ENCODE results near the gene LEFTY1.
"Not testable (repeated sequence)": the region's sequence is repeated elsewhere in the genome, so short reads cannot be mapped to it uniquely, and the experiment has no call there.

The LEFTY1 gene

DNA sequence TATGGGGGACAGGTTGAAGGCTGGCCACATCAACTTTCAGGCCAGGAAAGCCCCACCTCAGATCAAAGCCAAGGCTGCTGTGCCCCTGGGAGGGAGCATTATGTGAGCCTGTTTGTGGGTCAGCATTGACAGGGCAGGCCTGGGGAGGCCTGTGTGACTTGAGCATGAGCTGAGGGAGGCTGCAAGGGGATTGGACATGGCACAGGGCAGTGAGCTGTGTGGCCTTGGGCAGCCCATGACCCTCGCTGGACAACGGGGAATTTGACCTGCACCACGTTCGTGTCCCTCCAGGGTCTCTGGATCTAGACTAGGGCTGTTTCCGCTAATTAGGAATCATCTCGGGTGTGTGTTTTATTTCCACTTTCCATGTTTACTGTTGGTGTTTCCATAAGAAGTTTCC lies 17.5 kb upstream of the LEFTY1 start:
- Mint-ChIP-seq H3K4me3 (no peak overlapping the region), H3K27ac (no peak overlapping the region), H3K27me3 (ENCODE audit: low read depth) (peaks cover 32% of the 10 kb centered on the region), H3K4me1 (ENCODE audit: low read depth) (peaks cover 16% of the 10 kb centered on the region), H3K9me3 (no peaks in the 10 kb centered on the region), H3K36me3 (ENCODE audit: low read depth) (peaks cover 1% of the 10 kb centered on the region)

DNA sequence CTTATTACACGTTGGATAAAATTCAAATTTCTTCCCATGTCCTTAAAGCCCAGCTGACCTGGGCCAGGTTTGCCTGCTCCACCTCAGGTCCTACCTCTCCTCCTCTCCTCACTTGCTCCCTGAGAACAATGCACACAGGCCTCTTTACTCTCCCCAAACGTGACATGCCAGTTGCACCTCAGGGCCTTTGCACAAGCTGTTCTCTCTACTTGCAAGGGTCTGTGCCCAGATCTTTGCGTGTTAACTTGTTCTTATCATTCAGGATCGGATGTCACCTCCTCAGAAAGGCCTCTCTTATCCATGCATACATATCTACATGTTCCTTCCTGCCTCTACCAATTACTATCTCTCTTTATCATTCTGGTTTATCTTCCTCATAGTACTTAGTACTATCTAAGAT lies 14.7 kb upstream of the LEFTY1 start:
- no peak overlapping the region for H3K4me3 Mint-ChIP-seq
- H3K27me3 Mint-ChIP-seq (ENCODE audit: low read depth): peaks cover 36% of the 10 kb centered on the region
- no peaks in the 10 kb centered on the region for H3K36me3 Mint-ChIP-seq (ENCODE audit: low read depth)
- no peaks in the 10 kb centered on the region for H3K9me3 Mint-ChIP-seq
- peaks cover 11% of the 10 kb centered on the region for H3K4me1 Mint-ChIP-seq (ENCODE audit: low read depth)
- no peak overlapping the region for H3K27ac Mint-ChIP-seq

GRCh38 chr1:225899044-225899925 lies 10.3 kb upstream of the LEFTY1 start:
- Mint-ChIP-seq H3K27ac (peak overlapping the region; percentile 22), H3K4me3 (no peak overlapping the region), H3K9me3 (no peaks in the 10 kb centered on the region), H3K27me3 (ENCODE audit: low read depth) (peaks cover 43% of the 10 kb centered on the region), H3K4me1 (ENCODE audit: low read depth) (peaks cover 33% of the 10 kb centered on the region), H3K36me3 (ENCODE audit: low read depth) (no peaks in the 10 kb centered on the region)

DNA sequence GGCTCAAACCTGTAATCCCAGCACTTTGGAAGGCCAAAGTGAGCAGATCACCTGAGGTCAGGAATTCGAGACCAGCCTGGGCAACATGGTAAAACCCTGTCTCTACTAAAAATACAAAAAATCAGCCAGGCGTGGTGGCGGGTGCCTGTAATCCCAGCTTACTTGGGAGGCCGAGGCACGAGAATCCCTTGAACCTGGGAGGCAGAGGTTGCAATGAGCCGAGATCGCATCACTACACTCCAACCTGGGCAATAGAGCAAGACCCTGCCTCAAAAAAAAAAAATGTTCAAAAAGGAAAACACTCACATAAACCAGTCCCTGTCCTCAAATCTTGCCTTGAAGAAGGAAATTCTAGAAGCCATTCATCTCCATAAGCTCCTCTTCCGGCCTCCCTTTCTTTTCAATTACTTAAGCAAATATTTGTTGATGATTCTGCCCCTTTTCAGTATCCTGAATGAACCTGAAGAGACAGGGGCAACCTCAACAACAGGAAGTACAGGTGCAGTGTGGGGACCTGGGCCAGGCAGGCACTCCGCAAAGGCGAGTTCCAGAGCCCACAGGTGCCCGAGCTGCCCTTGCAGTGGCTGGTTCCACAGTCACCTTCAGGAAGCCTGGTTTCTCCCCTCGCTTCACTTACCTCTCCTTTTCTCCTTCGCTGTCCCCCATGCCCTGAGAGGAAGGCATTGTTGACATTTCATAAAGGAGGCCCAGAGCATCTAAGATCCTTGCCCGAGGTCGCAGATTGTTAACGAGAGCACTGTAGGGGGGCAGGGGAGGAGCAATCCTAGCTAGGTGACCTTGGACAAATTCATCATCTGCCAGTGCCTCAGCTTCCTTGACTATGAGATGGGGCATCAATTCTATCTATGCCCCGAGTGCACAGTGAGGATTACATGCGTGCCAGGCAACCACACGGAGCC lies 8.9 kb upstream of the LEFTY1 start:
- Mint-ChIP-seq H3K27ac (peak overlapping the region; percentile 47), H3K4me1 (ENCODE audit: low read depth) (peaks cover 35% of the 10 kb centered on the region), H3K36me3 (ENCODE audit: low read depth) (no peaks in the 10 kb centered on the region), H3K4me3 (peak overlapping the region; percentile 51), H3K27me3 (ENCODE audit: low read depth) (peaks cover 42% of the 10 kb centered on the region), H3K9me3 (no peaks in the 10 kb centered on the region)

DNA sequence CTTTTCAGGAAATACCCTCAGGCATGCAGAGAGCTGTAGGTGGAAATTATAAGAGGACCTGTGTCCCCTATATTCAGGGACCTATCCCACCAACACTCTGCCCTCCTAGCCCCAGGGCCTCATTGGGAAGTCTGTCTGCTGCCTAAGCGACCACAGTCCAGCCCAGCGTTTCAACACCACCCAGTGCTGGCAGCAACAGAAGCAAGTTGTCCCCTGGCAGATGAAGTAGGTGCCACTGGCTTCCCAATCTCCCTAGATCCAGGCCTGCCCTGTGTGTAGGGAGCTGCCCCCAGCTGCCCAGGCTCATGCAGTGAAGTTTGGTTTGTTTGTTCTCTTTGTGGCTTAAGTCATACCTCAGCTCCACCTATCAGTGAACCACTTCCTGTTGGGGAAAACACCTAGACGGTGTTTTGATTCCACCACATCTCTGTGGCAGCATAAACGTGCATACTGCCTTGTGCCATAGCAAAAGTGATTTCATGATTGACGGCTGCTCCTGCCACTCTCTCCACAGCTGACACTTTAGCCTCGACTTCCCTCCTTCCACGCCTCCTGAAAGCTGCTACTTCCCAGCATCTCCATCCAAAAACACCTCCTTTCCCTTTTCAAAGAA lies 8.1 kb upstream of the LEFTY1 start:
- H3K27ac Mint-ChIP-seq: peak overlapping the region; percentile 47
- peaks cover 35% of the 10 kb centered on the region for H3K4me1 Mint-ChIP-seq (ENCODE audit: low read depth)
- H3K4me3 Mint-ChIP-seq: peak overlapping the region; percentile 51
- H3K36me3 Mint-ChIP-seq (ENCODE audit: low read depth): no peaks in the 10 kb centered on the region
- peaks cover 39% of the 10 kb centered on the region for H3K27me3 Mint-ChIP-seq (ENCODE audit: low read depth)
- H3K9me3 Mint-ChIP-seq: no peaks in the 10 kb centered on the region

DNA sequence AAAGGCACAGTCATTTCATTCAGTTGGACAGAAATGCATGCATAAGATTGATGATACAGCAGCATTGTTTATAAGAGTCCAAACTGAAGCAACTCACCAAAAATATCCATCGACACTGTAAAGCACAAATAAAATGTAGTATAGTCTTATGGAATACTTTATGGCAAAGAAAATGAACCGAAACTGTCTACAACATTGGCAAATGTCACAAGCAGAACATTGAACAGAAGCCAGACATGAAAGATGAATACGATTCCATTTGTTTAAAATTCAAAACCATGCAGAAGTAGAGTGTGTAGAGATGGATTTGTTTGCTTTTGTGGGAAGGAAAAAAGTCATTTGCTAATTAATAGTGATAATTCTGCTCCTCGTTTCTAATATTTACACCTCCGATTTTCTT lies 7.5 kb upstream of the LEFTY1 start:
- peaks cover 35% of the 10 kb centered on the region for H3K4me1 Mint-ChIP-seq (ENCODE audit: low read depth)
- peaks cover 39% of the 10 kb centered on the region for H3K27me3 Mint-ChIP-seq (ENCODE audit: low read depth)
- H3K9me3 Mint-ChIP-seq: no peaks in the 10 kb centered on the region
- peak overlapping the region; percentile 47 for H3K27ac Mint-ChIP-seq
- H3K36me3 Mint-ChIP-seq (ENCODE audit: low read depth): no peaks in the 10 kb centered on the region
- H3K4me3 Mint-ChIP-seq: peak overlapping the region; percentile 51

GRCh38 chr1:225892307-225892706 lies 3.4 kb upstream of the LEFTY1 start:
- H3K9me3 Mint-ChIP-seq: no peaks in the 10 kb centered on the region
- no peak overlapping the region for H3K27ac Mint-ChIP-seq
- no peak overlapping the region for H3K4me3 Mint-ChIP-seq
- H3K27me3 Mint-ChIP-seq (ENCODE audit: low read depth): peaks cover 37% of the 10 kb centered on the region
- peaks cover 20% of the 10 kb centered on the region for H3K4me1 Mint-ChIP-seq (ENCODE audit: low read depth)
- H3K36me3 Mint-ChIP-seq (ENCODE audit: low read depth): no peaks in the 10 kb centered on the region

GRCh38 chr1:225891229-225891972 lies 2.5 kb upstream of the LEFTY1 start:
- H3K4me3 Mint-ChIP-seq: no peak overlapping the region
- H3K27me3 Mint-ChIP-seq (ENCODE audit: low read depth): peaks cover 37% of the 10 kb centered on the region
- no peaks in the 10 kb centered on the region for H3K36me3 Mint-ChIP-seq (ENCODE audit: low read depth)
- peaks cover 10% of the 10 kb centered on the region for H3K4me1 Mint-ChIP-seq (ENCODE audit: low read depth)
- H3K27ac Mint-ChIP-seq: no peak overlapping the region
- no peaks in the 10 kb centered on the region for H3K9me3 Mint-ChIP-seq

DNA sequence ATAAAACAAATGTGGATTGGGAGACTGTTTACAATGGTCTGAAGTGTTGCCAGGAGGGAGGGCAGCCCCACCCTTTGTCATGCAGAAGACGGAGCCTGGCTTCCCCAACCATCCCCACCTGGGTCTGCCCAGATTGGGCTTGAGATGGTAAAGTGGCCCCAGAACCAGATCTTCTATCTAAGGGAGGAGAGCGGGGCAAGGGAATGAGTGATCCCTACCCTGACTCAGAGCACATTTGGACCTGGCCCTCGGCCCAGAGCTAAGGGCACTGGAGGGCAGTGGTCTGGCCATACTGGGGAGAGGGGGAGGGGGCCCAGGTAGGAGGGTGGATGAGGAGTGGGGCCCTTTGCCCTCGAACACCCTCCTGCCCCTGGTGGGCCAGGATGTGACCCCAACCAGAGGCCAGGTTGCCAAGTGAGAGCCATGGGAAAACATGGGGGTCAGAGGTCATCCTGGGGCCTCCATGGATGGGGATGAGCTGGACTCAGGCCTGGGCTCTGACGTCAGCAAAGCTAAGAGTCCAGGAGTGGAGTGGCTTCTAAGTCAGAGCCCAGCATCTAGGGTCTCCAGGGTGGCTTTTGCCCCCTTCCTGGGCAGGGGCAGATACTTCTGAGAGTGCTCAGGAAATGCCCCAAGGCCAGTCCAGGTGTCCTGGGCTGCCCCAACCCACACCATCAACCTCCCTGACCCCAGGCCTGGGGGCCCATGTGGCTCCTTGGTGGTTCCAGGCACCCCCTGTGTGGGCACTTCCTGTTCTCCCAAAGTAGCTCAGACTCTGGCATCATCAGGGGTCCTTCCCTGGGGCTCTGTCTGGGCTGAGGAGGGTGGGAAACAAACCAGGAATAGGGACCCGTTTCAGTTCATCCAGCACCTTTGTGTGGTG lies 1.6 kb upstream of the LEFTY1 start:
- Mint-ChIP-seq H3K4me1 (ENCODE audit: low read depth) (peaks cover 5% of the 10 kb centered on the region), H3K27me3 (ENCODE audit: low read depth) (peaks cover 39% of the 10 kb centered on the region), H3K36me3 (ENCODE audit: low read depth) (no peaks in the 10 kb centered on the region), H3K9me3 (no peaks in the 10 kb centered on the region), H3K4me3 (no peak overlapping the region), H3K27ac (no peak overlapping the region)

GRCh38 chr1:225889743-225890142 lies 797 bp upstream of the LEFTY1 start:
- Mint-ChIP-seq H3K27ac (no peak overlapping the region), H3K4me3 (no peak overlapping the region), H3K27me3 (ENCODE audit: low read depth) (peaks cover 38% of the 10 kb centered on the region), H3K4me1 (ENCODE audit: low read depth) (peaks cover 5% of the 10 kb centered on the region), H3K9me3 (no peaks in the 10 kb centered on the region), H3K36me3 (ENCODE audit: low read depth) (no peaks in the 10 kb centered on the region)

DNA sequence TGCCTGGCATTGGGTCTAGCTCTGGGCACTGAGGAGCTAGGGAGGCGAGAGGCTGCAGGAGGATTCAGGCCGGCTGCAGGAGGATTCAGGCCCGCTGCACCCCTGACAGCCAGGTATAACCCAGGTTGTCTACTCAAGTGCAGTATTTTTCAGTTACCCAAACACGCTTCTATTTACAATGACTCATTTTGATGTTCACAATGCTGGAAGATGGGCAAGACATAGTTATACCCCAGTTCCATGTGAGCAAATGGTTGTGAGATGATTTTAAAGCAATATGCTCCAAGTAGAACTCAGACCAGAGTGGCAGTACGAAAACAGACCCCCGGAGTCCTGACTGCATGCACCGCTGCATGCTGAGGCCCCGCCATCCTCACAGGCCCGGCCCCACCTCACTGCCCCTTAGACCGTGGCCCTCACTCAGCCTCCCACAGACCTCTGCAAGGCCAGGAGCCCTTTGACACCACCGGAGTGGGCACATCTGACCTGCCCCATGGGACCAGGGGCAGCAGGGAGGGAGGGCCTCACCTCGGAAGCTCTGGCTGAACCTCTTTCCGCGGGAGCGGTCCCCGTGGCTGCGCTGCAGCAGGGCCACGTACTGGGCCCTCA lies 553 bp downstream of the LEFTY1 start:
- Mint-ChIP-seq H3K4me3 (no peak overlapping the region), H3K27ac (no peak overlapping the region), H3K36me3 (ENCODE audit: low read depth) (no peaks in the 10 kb centered on the region), H3K27me3 (ENCODE audit: low read depth) (peaks cover 37% of the 10 kb centered on the region), H3K4me1 (ENCODE audit: low read depth) (peaks cover 8% of the 10 kb centered on the region), H3K9me3 (no peaks in the 10 kb centered on the region)

DNA sequence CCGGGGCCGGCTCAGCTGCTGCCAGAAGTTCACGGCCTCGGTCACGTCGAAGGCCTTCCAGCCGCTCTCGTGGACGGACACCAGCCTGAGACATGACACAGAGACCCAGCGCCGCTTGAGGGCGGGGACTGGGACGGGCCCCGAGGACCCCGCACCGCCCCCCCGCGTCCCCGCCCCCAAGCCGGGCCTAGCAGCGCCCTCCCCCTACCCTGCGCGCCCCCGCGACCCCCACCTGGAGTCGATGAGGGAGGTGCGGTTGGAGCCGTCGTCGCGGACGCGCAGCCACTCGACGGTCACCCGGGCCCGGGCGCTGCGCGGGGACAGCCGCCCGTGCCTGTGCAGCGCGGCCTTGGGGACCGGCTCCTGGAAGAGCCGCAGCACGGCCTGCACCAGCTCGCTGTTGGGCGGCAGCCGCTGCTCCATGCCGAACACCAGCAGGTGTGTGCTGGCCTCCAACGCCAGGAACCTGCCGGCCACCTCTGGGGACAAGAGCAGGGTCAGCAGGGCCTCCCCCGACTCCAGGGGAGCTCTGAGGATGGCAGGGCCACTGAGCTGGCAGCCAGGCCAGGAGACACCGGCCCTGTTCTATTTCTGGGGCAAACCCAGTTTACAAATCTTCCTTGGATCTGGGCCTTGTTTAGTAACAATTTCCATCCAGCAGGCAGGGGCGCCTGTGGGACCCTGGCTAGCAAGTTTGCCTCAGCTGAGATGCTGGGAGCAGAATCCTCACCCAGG lies 1.2 kb downstream of the LEFTY1 start:
- H3K27ac Mint-ChIP-seq: not testable (repeated sequence)

DNA sequence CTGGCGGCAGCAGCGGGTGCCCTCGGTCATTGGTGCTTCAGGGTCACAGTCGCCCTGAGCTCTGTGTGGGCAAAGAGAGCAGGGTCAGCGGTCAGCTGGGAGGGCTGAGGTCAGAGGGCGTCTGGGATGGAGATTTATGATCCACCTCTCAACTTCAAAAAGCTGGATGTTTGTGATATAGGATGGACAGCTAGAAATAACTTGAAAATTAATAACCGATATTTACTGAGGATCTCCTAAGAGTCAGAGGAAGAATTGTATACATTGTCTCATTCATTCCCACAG lies 2.0 kb downstream of the LEFTY1 start:
- Mint-ChIP-seq H3K9me3 (no peaks in the 10 kb centered on the region), H3K36me3 (ENCODE audit: low read depth) (peaks cover 2% of the 10 kb centered on the region), H3K4me3 (no peak overlapping the region), H3K4me1 (ENCODE audit: low read depth) (peaks cover 11% of the 10 kb centered on the region), H3K27me3 (ENCODE audit: low read depth) (peaks cover 40% of the 10 kb centered on the region), H3K27ac (no peak overlapping the region)

More for the DNA sequence above, 1.2 kb downstream of the LEFTY1 start:
- H3K27me3 Mint-ChIP-seq (ENCODE audit: low read depth): peaks cover 40% of the 10 kb centered on the region
- peaks cover 11% of the 10 kb centered on the region for H3K4me1 Mint-ChIP-seq (ENCODE audit: low read depth)
- not testable (repeated sequence) for H3K4me3 Mint-ChIP-seq; H3K36me3 Mint-ChIP-seq (ENCODE audit: low read depth); H3K9me3 Mint-ChIP-seq

Measured in T-helper 1 cell treated with Interleukin-12 subunit alpha and Interleukin-12 subunit beta and Interleukin-4 antibody, amounts not matched to agents 30 μg/mL and 1 μg/mL, for 36 hours (primary cell).